HL-60/S4 treated with phorbol 12-myristate 13-acetate at 8.2 ng/mL for 4 days and 3 days (cell line): ENCODE data around the gene METRN.

Source experiments
- in situ Hi-C: fragments of 300-500 bp; cut with MboI; formaldehyde crosslinking; loops from 2 replicates; pipeline ENCODE4 v1.15.0; 2022; ENCODE audit warnings: low sequenced_read_pairs

The METRN gene

GRCh38 chr16:677316-678190 is 37.4 kb upstream of the METRN start:
- in situ Hi-C loops, result no loop called here

- in situ Hi-C loops, result no loop called here
Measured at GRCh38 chr16:678209-678857, 36.6 kb upstream of the METRN start.

- in situ Hi-C loops, result no loop called here
Measured at GRCh38 chr16:678858-679813, 35.8 kb upstream of the METRN start.

- in situ Hi-C loops, result loop anchor here (10.0 kb wide), 1 partner anchor 105 kb away; the partner anchor contains the start of genes CHTF18 and RPUSD1
Measured at GRCh38 chr16:679814-680624, 34.9 kb upstream of the METRN start, which contains the start of gene STUB1. TSS of gene STUB1 (plus strand) at chr16:680410. CDS start at chr16:680526, 116 bp downstream.

GRCh38 chr16:680625-680945 is 34.3 kb upstream of the METRN start:
- in situ Hi-C loops, result loop anchor here (10.0 kb wide), 1 partner anchor 104 kb away; the partner anchor contains the start of genes CHTF18 and RPUSD1

GRCh38 chr16:680967-681745 is 33.8 kb upstream of the METRN start:
- in situ Hi-C loops, result loop anchor here (10.0 kb wide), 1 partner anchor 104 kb away; the partner anchor contains the start of genes CHTF18 and RPUSD1

GRCh38 chr16:681746-682427 is 33.0 kb upstream of the METRN start:
- in situ Hi-C loops, result loop anchor here (10.0 kb wide), 1 partner anchor 103 kb away; the partner anchor contains the start of genes CHTF18 and RPUSD1

- in situ Hi-C loops, result loop anchor here (10.0 kb wide), 1 partner anchor 102 kb away; the partner anchor contains the start of genes CHTF18 and RPUSD1
Measured at GRCh38 chr16:682493-683395, 32.2 kb upstream of the METRN start.

- in situ Hi-C loops, result loop anchor here (10.0 kb wide), 1 partner anchor 101 kb away; the partner anchor contains the start of genes CHTF18 and RPUSD1
Measured at GRCh38 chr16:683396-684070, 31.4 kb upstream of the METRN start.

- in situ Hi-C loops, result loop anchor here (10.0 kb wide), 1 partner anchor 101 kb away; the partner anchor contains the start of genes CHTF18 and RPUSD1
Measured at GRCh38 chr16:684071-684794, 30.7 kb upstream of the METRN start, which contains the start of gene JMJD8. TSS of gene JMJD8 (minus strand) at chr16:684334. CDS start at chr16:684319, 15 bp downstream.

- in situ Hi-C loops, result loop anchor here (10.0 kb wide), 1 partner anchor 100 kb away; the partner anchor contains the start of genes CHTF18 and RPUSD1
Measured at GRCh38 chr16:684961-685696, 29.8 kb upstream of the METRN start.

GRCh38 chr16:685967-686366 is 29.0 kb upstream of the METRN start:
- in situ Hi-C loops, result loop anchor here (10.0 kb wide), 1 partner anchor 99 kb away; the partner anchor contains the start of genes CHTF18 and RPUSD1

GRCh38 chr16:686459-687260 is 28.3 kb upstream of the METRN start:
- in situ Hi-C loops, result loop anchor here (10.0 kb wide), 1 partner anchor 98 kb away; the partner anchor contains the start of genes CHTF18 and RPUSD1

- in situ Hi-C loops, result loop anchor here (10.0 kb wide), 1 partner anchor 97 kb away; the partner anchor contains the start of genes CHTF18 and RPUSD1
Measured at GRCh38 chr16:687499-687898, 27.4 kb upstream of the METRN start.
